HEK293 (cell line): ENCODE measurements around the gene VAV3.

Source experiments
- CTCF ChIA-PET: fragments of 350-600 bp; formaldehyde crosslinking; extraction: SDS; loops from one replicate; lab custom pipeline; 2021; ENCODE audit warnings: antibody characterized with exemption; lab: Yijun Ruan, JAX
- POLR2A ChIA-PET: fragments of 300-600 bp; formaldehyde crosslinking; extraction: SDS; loops from one replicate; lab custom pipeline; 2020; ENCODE audit warnings: antibody characterized with exemption, inconsistent platforms; lab: Yijun Ruan, JAX
- H3K27ac ChIP-seq: fragments of 200-500 bp; sonication (Bioruptor generic); 2 replicates; pipeline ENCODE4 v1.5.1; 2014; ENCODE audit warnings: low read depth, low read length, control low read depth, inconsistent platforms; ENCODE audit errors: extremely low read depth
- H3K36me3 ChIP-seq, 2 experiments: fragments of 200-500 bp in 1 of 2; sonication (Bioruptor generic) in 1 of 2; 1 replicate in 1 of 2; 2 replicates in 1 of 2; pipeline ENCODE4 v1.5.1; 2014 to 2017; ENCODE audit warnings: inconsistent platforms in 2 of 2, low read length in 2 of 2; ENCODE audit not compliant: control insufficient read depth in 2 of 2, insufficient read depth in 1 of 2
- H3K4me1 ChIP-seq: fragments of 200-500 bp; sonication (Bioruptor generic); 2 replicates; pipeline ENCODE4 v1.5.1; 2014; ENCODE audit warnings: mild to moderate bottlenecking, low read length, inconsistent platforms; ENCODE audit not compliant: control insufficient read depth, insufficient read depth
- H3K4me3 ChIP-seq: 2 replicates; pipeline ENCODE4 v1.5.1; 2011; ENCODE audit warnings: low read depth, mild to moderate bottlenecking, control low read depth, low read length, moderate library complexity
- H3K9me3 ChIP-seq: fragments of 200-500 bp; sonication (Bioruptor generic); 2 replicates; pipeline ENCODE4 v1.5.1; 2014; ENCODE audit warnings: low read depth, low read length, inconsistent platforms; ENCODE audit not compliant: control insufficient read depth, insufficient read depth
- MZF1 ChIP-seq: fragments of 450-650 bp; formaldehyde crosslinking; IDR thresholded peaks from 2 replicates; pipeline ENCODE4 v1.5.1; 2017; ENCODE audit warnings: missing biosample characterization, missing genetic modification characterization, borderline replicate concordance
- PRDM1 ChIP-seq: fragments of 450-650 bp; formaldehyde crosslinking; IDR thresholded peaks from 2 replicates; pipeline ENCODE4; 2016; ENCODE audit warnings: missing biosample characterization, missing genetic modification characterization
- SP7 ChIP-seq: fragments of 450-650 bp; formaldehyde crosslinking; IDR thresholded peaks from 2 replicates; pipeline ENCODE4 v1.5.1; 2016; ENCODE audit warnings: missing biosample characterization, missing genetic modification characterization
- ZNF16 ChIP-seq: fragments of 450-650 bp; formaldehyde crosslinking; IDR thresholded peaks from 2 replicates; pipeline ENCODE4 v1.5.1; 2016; ENCODE audit warnings: low read depth, missing biosample characterization, missing genetic modification characterization
- ZNF398 ChIP-seq: fragments of 450-650 bp; formaldehyde crosslinking; IDR thresholded peaks from 2 replicates; pipeline ENCODE4 v1.5.1; 2017; ENCODE audit warnings: missing biosample characterization, missing genetic modification characterization
- ZNF600 ChIP-seq: fragments of 450-650 bp; formaldehyde crosslinking; IDR thresholded peaks from 2 replicates; pipeline ENCODE4 v1.5.1; 2016; ENCODE audit warnings: missing biosample characterization, missing genetic modification characterization
- ZNF692 ChIP-seq: fragments of 450-650 bp; formaldehyde crosslinking; IDR thresholded peaks from 2 replicates; pipeline ENCODE4 v1.5.1; 2016; ENCODE audit warnings: missing biosample characterization, missing genetic modification characterization
- ZSCAN30 ChIP-seq: fragments of 450-650 bp; IDR thresholded peaks from 2 replicates; pipeline ENCODE4 v1.5.1; 2018; ENCODE audit warnings: missing biosample characterization, mild to moderate bottlenecking, missing genetic modification characterization, moderate library complexity
- TF ChIP-seq, protein P1 (sequence below): IDR thresholded peaks from 2 replicates; pipeline ENCODE4 v1.6.1; 2011; ENCODE audit warnings: mild to moderate bottlenecking, low read depth, low read length, borderline replicate concordance
- TF ChIP-seq, protein P2 (sequence below): fragments of 450-650 bp; formaldehyde crosslinking; IDR thresholded peaks from 2 replicates; pipeline ENCODE4 v1.5.1; 2016; ENCODE audit warnings: missing biosample characterization, missing genetic modification characterization

VAV3 gene

GRCh38 chr1:107952989-107953388 is 12.0 kb downstream of the VAV3 start:
- TF ChIP-seq MZF1 (tag by site-specific recombination) = no peak
- TF ChIP-seq, protein P1, sequence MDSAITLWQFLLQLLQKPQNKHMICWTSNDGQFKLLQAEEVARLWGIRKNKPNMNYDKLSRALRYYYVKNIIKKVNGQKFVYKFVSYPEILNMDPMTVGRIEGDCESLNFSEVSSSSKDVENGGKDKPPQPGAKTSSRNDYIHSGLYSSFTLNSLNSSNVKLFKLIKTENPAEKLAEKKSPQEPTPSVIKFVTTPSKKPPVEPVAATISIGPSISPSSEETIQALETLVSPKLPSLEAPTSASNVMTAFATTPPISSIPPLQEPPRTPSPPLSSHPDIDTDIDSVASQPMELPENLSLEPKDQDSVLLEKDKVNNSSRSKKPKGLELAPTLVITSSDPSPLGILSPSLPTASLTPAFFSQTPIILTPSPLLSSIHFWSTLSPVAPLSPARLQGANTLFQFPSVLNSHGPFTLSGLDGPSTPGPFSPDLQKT = no peak
- no peak for TF ChIP-seq ZNF600 (tag by site-specific recombination)
- TF ChIP-seq ZNF692 (tag by site-specific recombination) = no peak
- no peaks in the 10 kb centered on the region for H3K9me3 ChIP-seq
- no peaks in the 10 kb centered on the region for H3K36me3 ChIP-seq
- POLR2A ChIA-PET = no interaction called here
- no peak overlapping the region for H3K27ac ChIP-seq
- H3K4me3 ChIP-seq = no peak overlapping the region
- H3K4me1 ChIP-seq = no peaks in the 10 kb centered on the region; the same call in 1 of the 2 replicates
- CTCF ChIA-PET = interaction anchor here (0.7 kb wide), 1 partner anchor 13 kb away, joined by 4 read pairs; no protein-coding TSS in a partner anchor

- Histone ChIP-seq H3K27ac (no peak overlapping the region), H3K9me3 (no peaks in the 10 kb centered on the region), H3K4me1 (no peaks in the 10 kb centered on the region; the same call in 1 of the 2 replicates), H3K36me3 (no peaks in the 10 kb centered on the region), H3K4me3 (no peak overlapping the region)
- ChIA-PET CTCF (no interaction called here), POLR2A (no interaction called here)
- TF ChIP-seq PRDM1 (tag by site-specific recombination) = peak; percentile 89
- TF ChIP-seq, protein P2, sequence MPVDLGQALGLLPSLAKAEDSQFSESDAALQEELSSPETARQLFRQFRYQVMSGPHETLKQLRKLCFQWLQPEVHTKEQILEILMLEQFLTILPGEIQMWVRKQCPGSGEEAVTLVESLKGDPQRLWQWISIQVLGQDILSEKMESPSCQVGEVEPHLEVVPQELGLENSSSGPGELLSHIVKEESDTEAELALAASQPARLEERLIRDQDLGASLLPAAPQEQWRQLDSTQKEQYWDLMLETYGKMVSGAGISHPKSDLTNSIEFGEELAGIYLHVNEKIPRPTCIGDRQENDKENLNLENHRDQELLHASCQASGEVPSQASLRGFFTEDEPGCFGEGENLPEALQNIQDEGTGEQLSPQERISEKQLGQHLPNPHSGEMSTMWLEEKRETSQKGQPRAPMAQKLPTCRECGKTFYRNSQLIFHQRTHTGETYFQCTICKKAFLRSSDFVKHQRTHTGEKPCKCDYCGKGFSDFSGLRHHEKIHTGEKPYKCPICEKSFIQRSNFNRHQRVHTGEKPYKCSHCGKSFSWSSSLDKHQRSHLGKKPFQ (tag by site-specific recombination) = no peak
Observed at GRCh38 chr1:107950464-107950863, 14.5 kb downstream of the VAV3 start.

GRCh38 chr1:107949467-107950253 is 15.3 kb downstream of the VAV3 start:
- no peaks in the 10 kb centered on the region; the same call in 1 of the 2 replicates for H3K4me1 ChIP-seq
- no peaks in the 10 kb centered on the region for H3K9me3 ChIP-seq
- ChIA-PET CTCF (no interaction called here), POLR2A (no interaction called here)
- TF ChIP-seq PRDM1 (tag by site-specific recombination) = 0 out of 2 replicates have a peak, but pooled peaks have one; percentile 22
- no peak for TF ChIP-seq SP7
- no peak for TF ChIP-seq ZNF398 (tag by site-specific recombination)
- TF ChIP-seq ZNF16 (tag by site-specific recombination) = no peak
- H3K4me3 ChIP-seq = no peak overlapping the region
- H3K27ac ChIP-seq = no peak overlapping the region
- no peaks in the 10 kb centered on the region for H3K36me3 ChIP-seq

DNA sequence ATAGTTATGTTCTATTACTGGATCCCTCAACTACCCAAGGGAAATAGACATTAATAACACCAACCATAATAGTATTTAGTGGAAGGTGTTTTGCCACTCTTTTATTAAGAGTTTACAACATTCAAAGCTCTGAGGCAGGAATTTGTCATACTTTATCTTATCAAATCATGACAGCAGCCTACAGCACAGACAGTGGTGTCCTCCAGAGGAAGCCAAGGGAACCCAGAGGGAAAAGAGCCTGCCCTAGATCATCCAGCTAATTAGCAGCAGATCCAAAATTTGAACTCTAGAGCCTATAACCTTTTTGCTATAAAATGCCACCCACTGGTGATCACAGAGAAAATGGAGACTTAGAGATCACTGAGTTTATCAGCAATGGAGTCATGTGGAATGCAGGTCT is 18.2 kb downstream of the VAV3 start:
- H3K9me3 ChIP-seq = no peaks in the 10 kb centered on the region
- H3K4me3 ChIP-seq = no peak overlapping the region
- CTCF ChIA-PET = interaction anchor here (0.7 kb wide), 1 partner anchor 182 kb away, joined by 5 read pairs; no protein-coding TSS in a partner anchor
- POLR2A ChIA-PET = no interaction called here
- H3K27ac ChIP-seq = no peak overlapping the region
- H3K36me3 ChIP-seq = no peaks in the 10 kb centered on the region
- H3K4me1 ChIP-seq = no peaks in the 10 kb centered on the region; the same call in 1 of the 2 replicates
- no peak for TF ChIP-seq ZSCAN30 (tag by site-specific recombination)
